OCI-LY1 (cell line): ENCODE measurements around the gene IQSEC3.

ENCODE experiments used
- H2AFZ ChIP-seq: fragments of 200-600 bp; sonication (generic), shearing (Covaris generic); 2 replicates; pipeline ENCODE4 v1.6.0; 2014; ENCODE audit warnings: antibody characterized with exemption, mild to moderate bottlenecking, low read length
- H3F3A ChIP-seq: fragments of 200-600 bp; sonication (generic), shearing (Covaris generic); 2 replicates; pipeline ENCODE4 v1.6.0; 2014; ENCODE audit warnings: mild to moderate bottlenecking, antibody characterized with exemption, low read length, moderate library complexity; ENCODE audit not compliant: insufficient read depth
- H3K27ac ChIP-seq: fragments of 200-600 bp; sonication (generic); 2 replicates; pipeline ENCODE4 v1.5.1; 2014; ENCODE audit warnings: low read length, mixed run types, mild to moderate bottlenecking, low read depth; ENCODE audit not compliant: poor library complexity, severe bottlenecking
- H3K27me3 ChIP-seq: fragments of 200-600 bp; sonication (generic); 2 replicates; pipeline ENCODE4 v1.6.0; 2014; ENCODE audit warnings: antibody characterized with exemption, mild to moderate bottlenecking, low read length, moderate library complexity; ENCODE audit not compliant: insufficient read depth
- H3K36me3 ChIP-seq: fragments of 200-600 bp; sonication (generic); 2 replicates; pipeline ENCODE4 v1.6.1; 2014; ENCODE audit warnings: mild to moderate bottlenecking, antibody characterized with exemption, low read length, moderate library complexity, mixed read lengths; ENCODE audit not compliant: insufficient read depth
- H3K4me1 ChIP-seq: fragments of 200-600 bp; sonication (generic); 2 replicates; pipeline ENCODE4 v1.5.1; 2014; ENCODE audit warnings: mild to moderate bottlenecking, low read length, moderate library complexity; ENCODE audit not compliant: insufficient read depth, severe bottlenecking
- H3K4me2 ChIP-seq: fragments of 200-600 bp; sonication (generic), shearing (Covaris generic); 2 replicates; pipeline ENCODE4 v1.6.1; 2014; ENCODE audit warnings: low read length
- H3K4me3 ChIP-seq: fragments of 200-600 bp; sonication (generic); 2 replicates; pipeline ENCODE4 v1.5.1; 2014; ENCODE audit warnings: low read length, low read depth, mild to moderate bottlenecking, mixed read lengths; ENCODE audit not compliant: poor library complexity, severe bottlenecking
- H3K79me2 ChIP-seq: fragments of 200-600 bp; shearing (Covaris generic); 2 replicates; pipeline ENCODE4 v1.6.1; 2016; ENCODE audit warnings: mixed run types, low read length, mixed read lengths; ENCODE audit not compliant: insufficient read depth
- H3K9ac ChIP-seq: fragments of 200-600 bp; sonication (generic), shearing (Covaris generic); 2 replicates; pipeline ENCODE4 v1.6.1; 2014; ENCODE audit warnings: mild to moderate bottlenecking, low read length, mixed read lengths
- H3K9me2 ChIP-seq: fragments of 200-600 bp; sonication (generic), shearing (Covaris generic); 2 replicates; pipeline ENCODE4 v1.6.1; 2014; ENCODE audit warnings: low read depth, mild to moderate bottlenecking, low read length, mixed read lengths
- H3K9me3 ChIP-seq: fragments of 200-600 bp; shearing (Covaris generic); 2 replicates; pipeline ENCODE4 v1.6.1; 2014; ENCODE audit warnings: low read length, mixed read lengths
- H4K20me1 ChIP-seq: fragments of 200-600 bp; sonication (generic), shearing (Covaris generic); 2 replicates; pipeline ENCODE4 v1.6.0; 2016; ENCODE audit warnings: mild to moderate bottlenecking, low read length; ENCODE audit not compliant: insufficient read depth
- CTCF ChIP-seq: fragments of 200-600 bp; sonication (generic), shearing (Covaris generic); IDR thresholded peaks from 2 replicates; pipeline ENCODE4 v1.5.1; 2017; ENCODE audit warnings: mild to moderate bottlenecking, antibody characterized with exemption, low read length, moderate library complexity, mixed read lengths
- EZH2 ChIP-seq: fragments of 200-600 bp; sonication (generic), shearing (Covaris generic); IDR thresholded peaks from 2 replicates; pipeline ENCODE4 v1.8.0; 2017; ENCODE audit warnings: borderline replicate concordance, mixed run types, mild to moderate bottlenecking, antibody characterized with exemption, low read length, moderate library complexity, mixed read lengths

IQSEC3 gene

GRCh38 chr12:138171-138897 lies 71.8 kb downstream of the IQSEC3 start:
- no peak overlapping the region for H3K27ac ChIP-seq
- TF ChIP-seq EZH2 (no peak), CTCF (no peak)
- H3K9me2 ChIP-seq = no peaks in the 10 kb centered on the region
- H3F3A ChIP-seq = no peaks in the 10 kb centered on the region
- no peaks in the 10 kb centered on the region for H3K36me3 ChIP-seq
- H3K79me2 ChIP-seq = no peaks in the 10 kb centered on the region
- no peak overlapping the region for H3K9ac ChIP-seq
- H2AFZ ChIP-seq = no peak overlapping the region
- 0 out of 2 replicates have a peak, but pooled peaks cover 18% of the 10 kb centered on the region for H3K27me3 ChIP-seq
- no peak overlapping the region for H3K4me3 ChIP-seq
- H3K4me1 ChIP-seq = no peaks in the 10 kb centered on the region
- H3K9me3 ChIP-seq = no peaks in the 10 kb centered on the region
- H3K4me2 ChIP-seq = no peak overlapping the region
- H4K20me1 ChIP-seq = no peaks in the 10 kb centered on the region

- Histone ChIP-seq H3K4me3 (no peak overlapping the region), H3K79me2 (no peaks in the 10 kb centered on the region), H3K4me1 (no peaks in the 10 kb centered on the region), H3K9me2 (no peaks in the 10 kb centered on the region), H2AFZ (no peak overlapping the region), H3K4me2 (no peak overlapping the region), H4K20me1 (no peaks in the 10 kb centered on the region), H3K9me3 (no peaks in the 10 kb centered on the region), H3K9ac (no peak overlapping the region), H3K27me3 (0 out of 2 replicates have a peak, but pooled peaks cover 18% of the 10 kb centered on the region), H3K27ac (no peak overlapping the region), H3F3A (no peaks in the 10 kb centered on the region), H3K36me3 (no peaks in the 10 kb centered on the region)
- TF ChIP-seq EZH2 = no peak
- no peak for TF ChIP-seq CTCF
Measured at GRCh38 chr12:138898-139534, 72.4 kb downstream of the IQSEC3 start.

- no peaks in the 10 kb centered on the region for H3K4me1 ChIP-seq
- no peaks in the 10 kb centered on the region for H3F3A ChIP-seq
- H3K9me2 ChIP-seq = no peaks in the 10 kb centered on the region
- no peak overlapping the region for H2AFZ ChIP-seq
- no peak overlapping the region for H3K4me3 ChIP-seq
- 0 out of 2 replicates have a peak, but pooled peaks cover 18% of the 10 kb centered on the region for H3K27me3 ChIP-seq
- TF ChIP-seq CTCF (no peak), EZH2 (no peak)
- no peak overlapping the region for H3K9ac ChIP-seq
- no peaks in the 10 kb centered on the region for H3K79me2 ChIP-seq
- H3K9me3 ChIP-seq = no peaks in the 10 kb centered on the region
- H3K27ac ChIP-seq = no peak overlapping the region
- H3K4me2 ChIP-seq = no peak overlapping the region
- no peaks in the 10 kb centered on the region for H3K36me3 ChIP-seq
- H4K20me1 ChIP-seq = no peaks in the 10 kb centered on the region
Measured at GRCh38 chr12:139585-139984, 73.0 kb downstream of the IQSEC3 start.
